GM21723 (cell line): ENCODE data around the gene RPL5.

ENCODE experiments used
- ATAC-seq: cut with Tn5 transposase; IDR thresholded peaks from one replicate; pipeline ENCODE4 v1.9.1; 2021; ENCODE audit warnings: mild to moderate bottlenecking, moderate library complexity; ENCODE audit not compliant: unreplicated experiment

The RPL5 gene

DNA sequence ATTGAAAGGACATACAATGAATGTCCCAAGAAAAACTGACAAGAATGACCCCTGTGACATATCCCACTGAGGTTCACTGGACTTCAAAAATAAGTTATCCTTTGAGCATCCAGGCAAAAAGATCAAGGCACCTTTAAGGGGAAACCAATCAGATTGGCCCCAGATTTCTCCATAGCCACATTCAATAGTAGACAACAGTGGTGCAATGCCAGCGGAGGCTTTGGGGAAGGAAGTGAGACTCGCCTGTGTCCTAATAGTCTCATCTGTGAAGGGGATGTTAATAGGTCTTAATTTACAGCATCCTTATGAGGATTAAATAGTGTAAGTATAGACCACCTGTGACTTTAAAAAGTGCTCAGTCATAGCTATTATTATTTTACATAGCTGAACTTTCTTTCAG is 21.5 kb downstream of the RPL5 start:
- no peak for ATAC-seq

DNA sequence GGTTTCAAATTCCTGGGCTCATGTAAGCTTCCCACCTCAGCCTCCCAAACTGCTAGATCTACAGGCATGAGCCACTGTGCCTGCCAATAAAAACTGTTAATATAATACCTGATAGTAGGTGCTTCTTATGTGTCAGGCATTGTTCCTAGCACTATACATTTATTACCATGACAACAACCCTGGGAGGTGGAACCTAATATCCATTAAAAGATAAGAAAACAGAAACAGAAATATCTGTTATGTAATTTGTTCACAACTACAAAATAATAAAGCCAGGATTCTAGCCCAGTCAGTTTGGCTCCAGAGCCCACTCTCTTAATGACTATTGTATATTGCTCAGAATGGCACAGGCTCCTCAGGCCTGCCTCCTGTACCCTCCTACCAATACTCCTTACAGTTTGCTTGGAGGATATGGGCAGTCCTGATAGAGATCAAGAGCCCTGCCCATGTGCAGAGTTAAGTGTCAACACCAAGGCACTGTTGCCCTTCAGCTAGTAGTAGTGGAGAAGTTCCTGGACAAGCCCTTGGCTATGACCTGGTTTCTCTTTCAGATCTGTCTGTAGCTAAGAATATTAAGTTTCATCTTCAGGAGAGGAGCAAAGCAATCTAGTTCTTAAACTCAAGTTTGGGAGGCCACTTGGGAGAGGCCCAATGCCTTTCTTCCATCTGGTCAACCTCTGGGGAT is 22.4 kb downstream of the RPL5 start:
- no peak for ATAC-seq

- ATAC-seq: no peak
Measured at GRCh38 chr1:92855236-92855635, 23.4 kb downstream of the RPL5 start.

- no peak for ATAC-seq
Measured at GRCh38 chr1:92857817-92858216, 26.0 kb downstream of the RPL5 start.

DNA sequence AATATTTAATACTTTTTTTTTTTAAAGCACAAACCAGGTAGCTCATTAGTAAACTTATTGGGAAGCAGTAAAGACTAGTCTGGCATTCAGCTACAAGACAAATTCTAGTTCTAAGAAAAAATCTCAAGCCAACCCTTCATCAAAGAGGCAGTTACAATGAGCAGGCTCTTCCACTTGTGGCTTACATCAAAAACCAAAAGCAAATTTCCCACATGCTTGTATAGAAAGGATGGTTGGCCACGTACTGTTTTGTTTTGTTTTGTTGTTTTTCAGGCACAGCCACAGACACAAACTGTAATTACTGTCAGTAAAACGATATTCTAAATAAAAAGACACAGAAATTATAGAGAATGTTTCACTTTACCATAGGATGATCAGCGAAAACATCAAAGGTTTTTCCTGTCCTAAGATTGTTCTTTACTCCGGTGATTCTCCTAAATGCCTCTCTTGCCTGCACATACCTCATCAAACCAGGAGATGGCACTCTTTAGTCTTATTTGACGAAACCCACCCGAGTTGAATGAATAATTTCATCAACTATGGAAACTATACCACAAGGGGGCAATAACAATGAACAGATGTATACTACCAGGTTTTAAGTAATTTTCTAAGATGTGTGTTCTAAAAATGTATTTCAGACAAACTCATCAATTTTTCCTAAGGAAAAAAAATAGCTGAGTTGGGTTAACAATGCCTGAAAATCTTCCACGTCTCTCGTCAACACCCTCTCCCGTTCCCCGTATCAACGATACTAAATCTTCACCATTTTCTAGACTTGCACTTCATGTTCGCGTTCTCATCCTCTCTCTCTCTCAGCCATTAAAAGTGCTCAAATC is 26.9 kb downstream of the RPL5 start:
- peak; percentile 75 for ATAC-seq

- ATAC-seq: no peak
Measured at GRCh38 chr1:92859400-92860039, 27.7 kb downstream of the RPL5 start.

- no peak for ATAC-seq
Measured at GRCh38 chr1:92862605-92863004, 30.8 kb downstream of the RPL5 start.

- no peak for ATAC-seq
Measured at GRCh38 chr1:92864131-92864530, 32.3 kb downstream of the RPL5 start.

- ATAC-seq: no peak
Measured at GRCh38 chr1:92870591-92870990, 38.8 kb downstream of the RPL5 start.

GRCh38 chr1:92872719-92873118 is 40.9 kb downstream of the RPL5 start:
- no peak for ATAC-seq

GRCh38 chr1:92874987-92875386 is 43.1 kb downstream of the RPL5 start:
- no peak for ATAC-seq

DNA sequence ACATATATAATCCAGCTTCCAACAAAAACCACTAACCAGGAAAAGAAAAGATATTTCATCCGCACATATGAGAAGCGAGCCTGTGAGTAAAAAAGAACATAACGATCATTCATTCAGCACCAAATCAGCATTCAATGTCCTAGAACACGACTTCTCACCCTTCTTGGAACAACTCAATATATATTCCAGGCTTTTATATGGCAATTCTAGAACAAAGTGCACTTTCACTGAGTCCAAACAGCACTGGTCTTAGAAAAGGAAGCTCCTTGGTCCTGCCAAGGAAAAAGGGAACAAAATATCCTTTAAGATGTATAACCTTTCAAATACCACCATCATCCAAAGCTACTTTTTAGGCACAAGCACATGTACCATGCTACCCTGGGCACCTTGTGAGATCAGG is 44.5 kb downstream of the RPL5 start:
- ATAC-seq: no peak

- ATAC-seq: no peak
Measured at GRCh38 chr1:92877081-92877711, 45.4 kb downstream of the RPL5 start.

GRCh38 chr1:92877792-92878191 is 46.0 kb downstream of the RPL5 start:
- no peak for ATAC-seq

DNA sequence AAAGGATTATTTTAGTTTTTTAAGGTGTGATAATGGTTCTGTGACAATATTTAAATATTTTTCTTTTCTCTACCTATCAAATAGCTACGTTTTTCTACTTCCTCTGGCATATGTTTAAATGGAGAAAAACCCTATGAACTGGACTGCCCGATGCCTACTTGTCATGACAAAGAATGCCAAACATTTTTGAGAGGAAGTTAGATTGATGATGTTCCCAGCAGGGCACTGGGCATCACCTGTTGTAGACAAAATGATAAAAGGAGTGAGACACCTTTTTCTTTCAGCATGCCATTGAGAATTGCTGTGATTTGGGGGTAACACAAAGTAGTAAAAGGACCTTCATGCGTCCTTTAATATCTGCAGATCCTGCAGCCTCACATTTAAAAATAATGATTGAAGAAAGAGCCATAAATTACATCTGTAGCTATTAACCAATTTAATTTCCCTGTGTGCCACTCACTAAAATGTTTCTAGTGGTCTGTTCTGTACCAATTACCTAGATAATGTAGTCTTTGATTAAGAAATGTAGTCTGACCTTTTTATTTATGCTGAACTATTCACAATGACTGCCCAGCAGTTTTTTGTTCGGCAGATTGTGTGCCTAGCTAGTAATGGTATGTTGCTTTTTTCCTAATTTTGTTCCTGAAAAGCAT is 47.6 kb downstream of the RPL5 start:
- ATAC-seq: no peak

DNA sequence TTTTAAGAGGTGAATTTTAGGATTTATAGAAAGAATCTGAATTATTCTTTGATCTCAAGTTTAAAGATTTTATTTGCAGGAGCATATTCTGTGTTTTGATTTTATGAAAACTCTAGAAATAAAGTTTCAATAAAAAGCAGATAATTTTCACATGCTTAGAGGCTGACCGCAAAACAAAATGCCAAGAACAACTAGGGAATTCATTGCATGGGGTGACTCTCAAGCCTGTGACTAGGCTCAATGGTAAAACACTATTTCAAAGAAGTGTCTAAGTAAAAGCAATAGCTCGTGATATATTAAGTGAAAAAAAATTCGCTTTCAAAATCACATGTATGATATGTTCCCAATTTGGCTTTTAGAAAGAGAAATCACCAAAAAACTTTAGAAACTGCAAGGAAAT is 49.6 kb downstream of the RPL5 start:
- no peak for ATAC-seq

- no peak for ATAC-seq
Measured at GRCh38 chr1:92882819-92883218, 51.0 kb downstream of the RPL5 start.

GRCh38 chr1:92883297-92883696 is 51.5 kb downstream of the RPL5 start:
- no peak for ATAC-seq

- ATAC-seq: no peak
Measured at GRCh38 chr1:92884195-92884594, 52.4 kb downstream of the RPL5 start.

DNA sequence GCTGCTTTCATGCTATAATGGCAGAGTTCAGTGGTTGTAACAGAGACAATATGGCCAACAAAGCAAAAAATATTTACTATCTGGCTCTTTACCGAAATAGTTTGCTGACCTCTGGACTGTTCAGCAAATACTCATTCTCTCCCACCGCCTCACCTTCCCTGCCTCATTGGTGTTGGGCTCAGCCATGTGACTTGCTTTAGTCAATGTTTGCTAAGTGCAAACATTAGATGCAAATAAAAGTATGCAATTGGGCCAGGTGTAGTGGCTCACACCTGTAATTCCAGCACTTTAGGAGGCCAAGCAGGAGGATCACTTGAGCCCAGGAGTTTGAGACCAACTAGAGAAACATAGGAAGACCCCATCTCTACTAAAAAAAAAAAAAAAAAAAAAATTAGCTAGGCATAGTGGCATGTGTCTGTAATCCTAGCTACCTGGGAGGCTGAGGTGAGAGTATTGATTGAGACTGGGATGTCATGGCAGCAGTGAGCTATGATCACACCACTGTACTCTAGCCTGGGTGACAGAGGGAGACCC is 55.1 kb downstream of the RPL5 start:
- ATAC-seq: no peak

DNA sequence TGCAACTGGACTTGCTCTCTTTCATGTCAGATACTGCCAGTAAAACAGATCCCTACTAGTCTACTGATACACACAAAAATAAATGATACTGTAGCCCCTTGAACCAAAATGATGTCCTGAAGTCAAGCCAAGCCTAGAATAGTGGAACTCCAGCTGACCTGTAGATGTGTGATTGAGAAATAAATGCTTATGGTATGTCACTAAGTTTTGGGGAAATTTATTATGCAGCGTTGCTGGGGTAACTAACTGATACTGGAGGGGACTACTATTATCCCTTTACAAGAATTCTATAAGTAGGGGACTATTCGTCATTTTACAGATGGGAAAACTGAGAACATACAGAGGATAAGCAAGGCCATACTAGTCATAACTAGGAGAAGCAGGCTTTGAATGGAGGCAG is 55.6 kb downstream of the RPL5 start:
- no peak for ATAC-seq
